GM21737 (cell line): ENCODE measurements around the gene TDRKH.
"Not testable (repeated sequence)": the region's sequence is repeated elsewhere in the genome, so short reads cannot be mapped to it uniquely, and the experiment has no call there.

ENCODE experiments used
- ATAC-seq: cut with Tn5 transposase; IDR thresholded peaks from one replicate; pipeline ENCODE4 v1.9.1; 2021; ENCODE audit warnings: mild to moderate bottlenecking, moderate library complexity; ENCODE audit not compliant: unreplicated experiment

TDRKH gene

DNA sequence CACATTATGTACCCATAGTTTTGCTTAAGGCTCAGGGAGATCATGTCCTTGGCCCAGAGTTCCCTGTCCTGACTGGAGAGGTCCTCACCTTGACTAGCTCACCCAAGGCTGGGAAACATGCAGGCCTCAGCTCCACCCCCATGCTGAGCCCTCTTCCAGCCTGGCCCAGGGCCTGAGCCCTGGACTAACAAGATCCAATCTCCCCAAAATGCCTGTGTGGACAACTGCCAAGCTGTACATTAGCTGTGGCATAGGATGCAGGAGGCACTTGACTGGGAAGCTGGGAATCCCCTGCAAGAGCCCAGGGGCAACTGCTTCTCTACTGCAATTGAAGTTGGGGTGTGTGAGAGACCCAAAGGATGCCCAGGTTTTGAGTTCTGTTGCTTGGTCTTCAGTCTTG is 12.9 kb upstream of the TDRKH start:
- ATAC-seq, result no peak

DNA sequence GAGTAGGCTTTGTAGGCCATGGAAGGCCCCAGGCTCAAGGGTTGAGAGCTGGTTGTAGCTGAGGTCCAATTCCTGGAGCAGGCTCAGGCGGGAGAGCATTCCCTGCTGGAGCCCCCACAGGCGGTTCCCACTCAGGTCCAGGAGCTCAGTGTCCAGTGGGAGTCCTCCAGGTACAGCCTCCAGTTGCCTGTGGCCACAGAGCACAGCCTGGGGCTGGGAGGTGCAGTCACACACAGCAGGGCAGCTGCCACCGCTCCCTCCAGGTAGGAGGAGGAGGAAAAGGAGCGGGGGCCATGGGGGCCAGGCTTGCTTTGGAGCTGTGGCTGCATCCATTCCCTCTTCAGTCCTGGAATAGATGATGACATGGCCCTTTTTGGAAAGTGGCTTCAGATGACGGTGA is 12.1 kb upstream of the TDRKH start:
- no peak for ATAC-seq

DNA sequence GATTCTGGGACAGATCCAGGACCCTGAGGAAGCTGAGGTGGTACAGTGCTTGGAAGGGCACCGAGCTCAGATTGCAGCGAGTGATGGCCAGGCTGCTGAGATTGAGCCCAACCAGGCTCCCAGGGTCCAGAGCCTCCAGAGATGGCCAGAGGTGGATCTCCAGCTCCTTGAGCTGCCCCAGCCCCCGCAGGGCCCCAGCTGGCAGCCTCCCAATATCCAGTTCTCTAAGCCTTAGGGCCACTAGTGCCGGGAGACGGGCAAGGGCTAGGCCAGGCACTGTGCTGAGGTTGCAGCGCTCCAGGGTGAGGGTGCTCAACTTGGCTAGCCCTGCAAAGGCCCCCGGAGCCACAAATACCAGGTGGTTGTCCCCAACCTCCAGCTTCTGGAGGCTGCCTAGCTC is 11.5 kb upstream of the TDRKH start:
- ATAC-seq, result no peak

GRCh38 chr1:151801310-151801820 is 11.1 kb upstream of the TDRKH start:
- ATAC-seq, result no peak

DNA sequence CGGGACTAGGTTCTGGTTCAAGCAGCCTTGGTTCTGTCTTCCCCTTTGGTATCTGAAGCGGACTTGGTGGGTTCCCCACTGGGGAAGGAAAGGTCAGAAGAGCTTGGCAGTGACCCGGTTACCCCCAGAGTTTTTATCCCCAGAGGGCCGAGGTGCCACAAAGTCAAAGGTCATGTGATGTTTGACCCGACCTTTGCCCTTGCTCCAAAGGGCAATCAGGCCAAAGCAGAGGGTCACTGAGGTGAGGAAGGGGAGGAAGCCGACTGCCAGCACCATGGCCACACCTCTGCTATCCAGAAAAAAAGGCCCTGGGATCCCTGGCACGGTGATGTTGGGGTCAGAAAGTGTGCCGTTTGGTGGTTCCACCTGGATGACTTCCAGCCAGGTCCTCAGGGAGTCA is 10.5 kb upstream of the TDRKH start:
- no peak for ATAC-seq

DNA sequence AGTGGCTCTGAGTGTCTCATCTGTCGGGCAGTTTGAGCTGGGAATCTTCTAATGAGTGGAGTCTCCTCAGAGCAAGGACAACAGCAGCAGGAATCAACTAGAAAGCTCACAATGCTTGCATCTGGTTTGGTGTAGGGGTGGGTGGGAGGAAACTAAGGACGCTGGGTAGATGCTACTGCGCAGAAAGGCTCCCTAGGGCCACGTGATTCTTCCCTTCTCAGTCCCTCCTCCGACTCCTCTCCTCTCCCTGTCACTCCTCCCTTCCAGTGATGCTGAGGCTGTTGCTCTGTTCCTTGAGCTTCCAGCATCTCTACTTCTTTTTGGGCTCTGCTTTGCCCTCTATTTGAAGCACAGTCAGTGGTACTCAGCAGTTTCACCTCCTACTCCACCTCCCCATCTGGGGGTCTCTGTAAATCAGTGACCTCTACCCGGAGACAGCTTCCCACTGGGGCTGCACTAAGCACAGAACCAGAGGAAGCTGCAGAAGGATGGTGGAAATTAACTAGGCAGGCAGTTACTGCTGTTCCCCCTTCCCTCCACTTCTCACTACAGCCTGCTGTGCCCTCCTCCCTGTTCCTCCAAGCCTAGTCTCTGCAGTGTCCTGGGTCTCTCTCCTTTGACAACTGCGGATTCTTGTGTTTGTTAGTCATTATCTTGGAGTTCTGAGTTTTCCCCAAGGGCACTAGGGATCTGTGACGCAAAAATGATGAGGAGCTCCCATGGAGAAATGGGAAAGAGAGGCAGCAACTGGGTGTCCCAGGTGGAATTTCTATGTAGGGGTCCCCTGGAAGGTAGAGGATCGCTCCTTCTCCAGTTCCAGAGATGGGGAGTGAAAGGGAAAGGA is 9.1 kb upstream of the TDRKH start:
- no peak for ATAC-seq

- no peak for ATAC-seq
These were observed 8.3 kb upstream of the TDRKH start for GRCh38 chr1:151798571-151798970.

- ATAC-seq, result no peak
These were observed 796 bp upstream of the TDRKH start for GRCh38 chr1:151790940-151791651.

DNA sequence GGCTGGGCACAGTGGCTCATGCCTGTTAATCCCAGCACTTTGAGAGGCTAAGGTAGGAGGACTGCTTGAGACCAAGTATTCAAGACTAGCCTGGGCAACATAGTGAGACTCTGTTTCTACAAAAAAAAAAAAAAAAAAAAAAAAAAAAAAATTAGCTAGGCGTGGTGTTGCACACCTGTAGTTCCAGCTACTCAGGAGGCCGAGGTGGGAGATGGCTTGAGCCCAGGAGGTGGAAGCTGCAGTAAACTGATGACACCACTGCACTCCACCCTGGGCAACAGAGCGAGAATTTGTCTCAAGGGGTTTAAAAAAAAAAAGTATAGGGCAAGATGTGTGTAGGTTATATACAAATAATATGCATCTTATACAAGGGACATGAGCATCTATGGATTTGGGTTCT is 2.6 kb downstream of the TDRKH start:
- no peak for ATAC-seq

DNA sequence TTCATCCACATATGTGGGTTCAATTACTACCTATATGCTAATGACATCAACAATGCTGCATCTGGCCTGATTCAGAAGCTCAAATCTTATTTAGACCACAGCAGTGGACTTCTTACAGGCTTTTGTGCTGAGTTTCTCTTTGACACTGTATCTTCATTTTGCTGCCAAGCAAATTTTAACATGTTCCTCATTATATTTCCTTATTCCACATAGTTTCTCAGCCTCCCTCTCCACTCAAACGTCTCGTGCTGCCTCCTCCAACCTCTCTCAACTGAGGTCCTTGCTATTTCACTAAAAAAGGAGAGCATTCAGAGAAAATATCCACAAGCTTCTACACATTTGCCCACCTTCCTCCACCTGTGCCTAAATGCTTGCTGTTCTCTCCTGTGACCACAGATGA is 6.5 kb downstream of the TDRKH start:
- ATAC-seq, result no peak

GRCh38 chr1:151782741-151783140 is 7.6 kb downstream of the TDRKH start:
- no peak for ATAC-seq

DNA sequence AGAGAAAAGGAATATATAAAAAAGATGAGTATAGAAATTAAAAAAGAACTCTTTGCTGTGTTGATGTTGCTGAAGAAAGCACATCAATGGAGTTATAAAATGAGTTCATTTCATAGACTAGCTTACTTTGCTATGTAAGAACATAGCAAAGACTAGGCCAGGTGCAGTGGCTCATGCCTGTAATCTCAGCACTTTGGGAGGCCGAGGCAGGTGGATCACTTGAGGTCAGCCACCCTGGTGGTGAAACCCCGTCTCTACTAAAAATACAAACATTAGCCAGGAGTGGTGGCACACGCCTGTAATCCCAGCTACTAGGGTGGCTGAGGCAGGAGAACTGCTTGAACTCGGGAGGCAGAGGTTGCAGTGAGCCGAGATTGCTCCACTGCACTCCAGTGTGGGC is 8.3 kb downstream of the TDRKH start:
- not testable (repeated sequence) for ATAC-seq

- not testable (repeated sequence) for ATAC-seq
These were observed 9.6 kb downstream of the TDRKH start for GRCh38 chr1:151780736-151781135.

GRCh38 chr1:151779852-151780251 is 10.4 kb downstream of the TDRKH start:
- ATAC-seq, result no peak

GRCh38 chr1:151777317-151777716 is 13.0 kb downstream of the TDRKH start:
- no peak for ATAC-seq

DNA sequence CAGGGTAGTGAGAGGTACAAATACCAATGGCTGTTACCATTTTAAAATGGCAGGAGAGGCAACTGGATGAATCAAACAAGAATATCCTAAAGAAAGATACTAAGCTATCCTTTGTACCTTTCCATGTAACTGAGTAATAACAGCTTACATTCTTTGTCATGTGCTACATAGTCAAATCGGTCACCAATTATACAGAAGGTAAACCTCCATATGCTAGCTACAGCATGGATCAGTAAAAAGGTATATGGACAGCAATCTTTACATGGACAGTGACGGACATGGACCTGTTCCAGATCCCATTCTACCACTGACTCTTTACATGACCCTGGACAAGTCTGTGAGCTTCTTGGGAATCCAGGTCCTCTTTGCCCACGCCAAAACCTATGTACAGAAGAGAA is 13.6 kb downstream of the TDRKH start:
- ATAC-seq, result no peak

DNA sequence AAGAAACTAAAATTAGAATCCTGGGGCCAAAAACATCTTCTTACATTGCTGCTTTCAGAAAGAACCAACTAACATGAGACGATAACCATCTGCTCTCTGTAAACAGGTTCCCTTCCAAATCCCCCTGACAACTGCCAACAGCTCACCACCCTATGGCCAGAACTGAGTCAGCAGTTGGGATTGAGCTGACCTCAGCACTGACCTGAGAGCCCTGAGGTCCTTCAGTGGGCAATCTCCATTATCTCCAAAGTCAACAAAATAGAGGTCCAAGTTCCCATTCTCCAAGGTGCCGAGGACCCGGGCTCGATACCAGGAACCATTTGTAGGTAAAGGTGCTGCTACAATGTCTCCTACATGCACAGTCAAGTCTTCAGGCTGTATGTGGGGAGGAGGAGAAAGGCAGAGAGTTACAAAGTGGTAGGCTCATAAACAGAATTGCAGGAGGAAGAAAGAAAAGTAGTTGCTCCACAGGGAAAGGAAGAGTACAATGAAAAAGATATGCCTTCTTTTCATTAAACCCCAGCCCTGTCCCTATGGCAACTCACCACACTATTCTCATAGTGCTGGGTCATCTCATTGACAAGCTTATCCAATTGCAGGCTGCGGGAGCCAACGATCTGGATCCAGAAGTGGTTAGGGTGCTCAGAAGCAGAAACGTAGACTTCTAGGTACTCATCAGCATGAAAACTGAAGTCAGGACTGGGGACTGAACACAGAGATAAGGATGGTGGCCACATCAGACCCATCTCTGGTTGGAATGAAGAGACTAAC is 14.2 kb downstream of the TDRKH start:
- no peak for ATAC-seq

- ATAC-seq, result no peak
These were observed 15.9 kb downstream of the TDRKH start for GRCh38 chr1:151774256-151774922.

- no peak for ATAC-seq
These were observed 16.6 kb downstream of the TDRKH start for GRCh38 chr1:151773702-151774101.

DNA sequence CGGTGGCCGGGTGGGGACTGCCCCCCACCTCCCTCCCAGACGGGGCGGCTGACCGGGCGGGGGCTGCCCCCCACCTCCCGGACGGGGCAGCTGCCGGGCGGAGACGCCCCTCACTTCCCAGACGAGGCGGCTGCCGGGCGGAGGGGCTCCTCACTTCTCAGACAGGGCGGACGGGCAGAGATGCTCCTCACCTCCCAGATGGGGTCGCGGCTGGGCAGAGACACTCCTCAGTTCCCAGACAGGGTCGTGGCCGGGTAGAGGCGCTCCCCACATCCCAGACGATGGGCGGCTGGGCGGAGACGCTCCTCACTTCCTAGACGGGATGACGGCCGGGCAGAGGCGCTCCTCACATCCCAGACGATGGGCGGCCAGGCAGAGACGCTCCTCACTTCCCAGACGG is 21.0 kb downstream of the TDRKH start:
- not testable (repeated sequence) for ATAC-seq
